Stomach (tissue), 9 donors: ENCODE measurements around the gene PRR5L. TPM values are rescaled to one million over a fixed set of nuclear protein-coding genes. Genes with fewer than 3 reads are reported as not detected.

Experiments used
- DNase-seq, 2 donors: peaks; one replicate each; pipeline versions ENCODE4 v3.0.0 to v3.0.0-alpha.2; 2013 to 2019
- H3K27ac ChIP-seq, 5 donors: fragments of 200-600 bp in 4 of 5; sonication (generic) in 4 of 5; one replicate each; pipeline ENCODE4 v1.5.1; 2013 to 2019; ENCODE audit warnings: mild to moderate bottlenecking in 1 of 5, moderate library complexity in 1 of 5
- H3K27me3 ChIP-seq, 3 donors: fragments of 200-600 bp; sonication (generic); one replicate each; pipeline ENCODE4 v1.5.1; 2017 to 2019; ENCODE audit warnings: mixed run types in 1 of 3
- H3K36me3 ChIP-seq, 4 donors: fragments of 200-600 bp; sonication (generic); 1 replicate in 3 of 4; 2 replicates in 1 of 4; pipeline ENCODE4 v1.5.1; 2016 to 2019
- H3K4me1 ChIP-seq, 4 donors: fragments of 200-600 bp; sonication (generic); one replicate each; pipeline ENCODE4 v1.5.1; 2016 to 2019
- H3K4me3 ChIP-seq, 4 donors: fragments of 200-600 bp; sonication (generic) in 3 of 4; one replicate each; pipeline ENCODE4 v1.5.1; 2016 to 2019; ENCODE audit warnings: mild to moderate bottlenecking in 1 of 4
- H3K9me3 ChIP-seq, 4 donors: fragments of 200-600 bp; sonication (generic); one replicate each; pipeline ENCODE4 v1.5.1; 2016 to 2019
- CTCF ChIP-seq, 7 experiments: fragments of 450-650 bp in 4 of 7; fragments of 200-600 bp in 3 of 7; sonication (generic) in 3 of 7; IDR thresholded peaks; one replicate each; pipeline ENCODE4 v1.5.1; 2016 to 2019; ENCODE audit warnings: antibody characterized with exemption in 7 of 7, control low read depth in 2 of 7, mild to moderate bottlenecking in 1 of 7
- EP300 ChIP-seq: sonication (generic); formaldehyde crosslinking; IDR thresholded peaks from one replicate; pipeline ENCODE4 v1.6.1; 2017; ENCODE audit warnings: antibody characterized with exemption
- POLR2A ChIP-seq, 4 donors: fragments of 450-650 bp; IDR thresholded peaks; one replicate each; pipeline ENCODE4 v1.6.1; 2016; ENCODE audit warnings: antibody characterized with exemption in 4 of 4, control low read depth in 2 of 4, mild to moderate bottlenecking in 1 of 4, moderate library complexity in 1 of 4
- POLR2AphosphoS5 ChIP-seq, 3 donors: sonication (generic); formaldehyde crosslinking; IDR thresholded peaks; one replicate each; pipeline ENCODE4 v1.6.1; 2016; ENCODE audit warnings: antibody characterized with exemption in 3 of 3
- WGBS, 5 donors: extraction: QIAGEN DNeasy Blood & Tissue Kit in 3 of 5; methylation state at CpG; one replicate each; pipeline versions ENCODE4 v1.1.5 to v1.1.7; 2013 to 2018; 5-methylcytosine and 5-hydroxymethylcytosine counted together
- intact Hi-C: fragments of 100-400 bp; cut with DNase I; formaldehyde crosslinking; loops from one replicate; pipeline ENCODE4 v1.15.1; 2023; ENCODE audit warnings: low total_unique reads
- polyA plus RNA-seq, 3 donors: library from polyadenylated mRNA; stranded (reverse); fragments of 200-250 nt; gene quantifications; one replicate each; pipeline ENCODE4 v1.2.3, GENCODE V29; 2013
- total RNA-seq, 5 donors: library from RNA; depleted of rRNA; stranded (reverse); fragments of >200 nt; gene quantifications; one replicate each; pipeline versions ENCODE4 v1.1.0 to v1.2.3, GENCODE V29; 2014 to 2016
- donor health status: healthy with polysubstance abuse.
- donor health status: Bipolar disorder and iron deficiency.
- donor health status: healthy.

The PRR5L gene
- total and polyA plus RNA-seq, 8 donors = 1.4 to 274 (median 2.4) TPM; not detected in 1

GRCh38 chr11:36411202-36411640, 115.1 kb downstream of the PRR5L start:
- peak; percentile 28 to 36 for DNase-seq
- Histone ChIP-seq H3K9me3 (no peaks in the 10 kb centered on the region), H3K4me1 (peaks cover 0 to 49% (median 0%) of the 10 kb centered on the region in 4 donors), H3K4me3 (no peak overlapping the region), H3K27me3 (no peaks in the 10 kb centered on the region), H3K36me3 (no peaks in the 10 kb centered on the region), H3K27ac (peak overlapping the region in 4 of 5 donors; percentile 42 to 74 (median 58))
- TF ChIP-seq POLR2AphosphoS5 (IDR thresholded peaks at IDR 0.05) (no peak), CTCF (IDR thresholded peaks at IDR 0.05) (no peak), POLR2A (IDR thresholded peaks at IDR 0.05) (no peak), EP300 (no peak)
- intact Hi-C loops = no loop called here
- WGBS, 5 donors = 75 to 83% (median 79%) methylated on average over 9 of the region's 9 CpGs

- DNase-seq = no peak
- intact Hi-C loops = no loop called here
- peak overlapping the region in 1 of 5 donors; percentile 74 for H3K27ac ChIP-seq
- H3K36me3 ChIP-seq = no peaks in the 10 kb centered on the region
- no peaks in the 10 kb centered on the region for H3K9me3 ChIP-seq
- WGBS, 5 donors = 40 to 87% (median 76%) methylated on average over 2 of the region's 2 CpGs
- no peaks in the 10 kb centered on the region for H3K27me3 ChIP-seq
- TF ChIP-seq POLR2AphosphoS5 (IDR thresholded peaks at IDR 0.05) = no peak
- TF ChIP-seq CTCF (IDR thresholded peaks at IDR 0.05) = no peak
- TF ChIP-seq EP300 = no peak
- TF ChIP-seq POLR2A (IDR thresholded peaks at IDR 0.05) = no peak
- H3K4me3 ChIP-seq = no peak overlapping the region
- H3K4me1 ChIP-seq = peaks cover 0 to 49% (median 0%) of the 10 kb centered on the region in 4 donors
Measured at GRCh38 chr11:36412781-36413383, 116.8 kb downstream of the PRR5L start.

GRCh38 chr11:36417154-36417553, 121.1 kb downstream of the PRR5L start:
- Histone ChIP-seq H3K9me3 (no peaks in the 10 kb centered on the region), H3K36me3 (no peaks in the 10 kb centered on the region), H3K4me1 (peaks cover 0 to 27% (median 5%) of the 10 kb centered on the region in 4 donors), H3K4me3 (no peak overlapping the region), H3K27ac (peak overlapping the region in 1 of 5 donors; percentile 20), H3K27me3 (no peaks in the 10 kb centered on the region)
- DNase-seq = no peak
- intact Hi-C loops = no loop called here
- WGBS, 5 donors = 69 to 83% (median 79%) methylated on average over 5 of the region's 5 CpGs
- TF ChIP-seq POLR2AphosphoS5 (IDR thresholded peaks at IDR 0.05) = no peak
- no peak for TF ChIP-seq EP300
- TF ChIP-seq CTCF (IDR thresholded peaks at IDR 0.05) = no peak
- no peak for TF ChIP-seq POLR2A (IDR thresholded peaks at IDR 0.05)

GRCh38 chr11:36419791-36420424, 123.8 kb downstream of the PRR5L start:
- Histone ChIP-seq H3K36me3 (no peaks in the 10 kb centered on the region), H3K27me3 (no peaks in the 10 kb centered on the region), H3K9me3 (no peaks in the 10 kb centered on the region), H3K4me3 (no peak overlapping the region), H3K4me1 (peaks cover 0 to 17% (median 5%) of the 10 kb centered on the region in 4 donors), H3K27ac (no peak overlapping the region)
- 74 to 88% (median 75%) methylated on average over 7 of the region's 7 CpGs for WGBS, 5 donors
- intact Hi-C loops = no loop called here
- TF ChIP-seq POLR2AphosphoS5 (IDR thresholded peaks at IDR 0.05) = no peak
- TF ChIP-seq CTCF (IDR thresholded peaks at IDR 0.05) = no peak
- TF ChIP-seq POLR2A (IDR thresholded peaks at IDR 0.05) = no peak
- no peak for TF ChIP-seq EP300
- no peak for DNase-seq
